Stimulated activated CD8-positive, alpha-beta memory T cell treated with anti-CD3 and anti-CD28 coated beads, Interleukin-4, amount 100 ng/mL, for 4 hours (primary cell): ENCODE results near the gene LRFN2.
A peak's percentile ranks its signal among the peaks of the same experiment; 100 is the strongest.

Experiments used
- DNase-seq, 2 donors: peaks; one replicate each; pipeline ENCODE4 v3.0.0-alpha.2; 2020; ENCODE audit warnings: low read depth in 2 of 2, low spot score in 1 of 2

The LRFN2 gene

GRCh38 chr6:40587240-40588069 is at the start of gene LRFN2:
TSS of gene LRFN2 (minus strand) at chr6:40587364.
- peak in 1 of 2 donors; percentile 24 for DNase-seq

GRCh38 chr6:40634429-40634828 is 47.3 kb upstream of the LRFN2 start:
- no peak for DNase-seq

- DNase-seq, result no peak
Observed at GRCh38 chr6:40631744-40632143, 44.6 kb upstream of the LRFN2 start.

- DNase-seq, result no peak
Observed at GRCh38 chr6:40630488-40630887, 43.3 kb upstream of the LRFN2 start.

GRCh38 chr6:40630051-40630450 is 42.9 kb upstream of the LRFN2 start:
- DNase-seq, result no peak

- DNase-seq, result no peak
Observed at GRCh38 chr6:40629463-40629862, 42.3 kb upstream of the LRFN2 start.

GRCh38 chr6:40627316-40627715 is 40.2 kb upstream of the LRFN2 start:
- no peak for DNase-seq

GRCh38 chr6:40626886-40627285 is 39.7 kb upstream of the LRFN2 start:
- no peak for DNase-seq

- DNase-seq, result no peak
Observed at GRCh38 chr6:40623932-40624331, 36.8 kb upstream of the LRFN2 start.

GRCh38 chr6:40623178-40623577 is 36.0 kb upstream of the LRFN2 start:
- no peak for DNase-seq

- no peak for DNase-seq
Observed at GRCh38 chr6:40620574-40621240, 33.5 kb upstream of the LRFN2 start.

GRCh38 chr6:40614671-40615070 is 27.5 kb upstream of the LRFN2 start:
- DNase-seq, result no peak

- DNase-seq, result no peak
Observed at GRCh38 chr6:40611912-40612311, 24.7 kb upstream of the LRFN2 start.

GRCh38 chr6:40611434-40611833 is 24.3 kb upstream of the LRFN2 start:
- DNase-seq, result no peak

GRCh38 chr6:40610229-40610628 is 23.1 kb upstream of the LRFN2 start:
- no peak for DNase-seq

- DNase-seq, result no peak
Observed at GRCh38 chr6:40606981-40607380, 19.8 kb upstream of the LRFN2 start.

- DNase-seq, result no peak
Observed at GRCh38 chr6:40606526-40606925, 19.4 kb upstream of the LRFN2 start.

- DNase-seq, result no peak
Observed at GRCh38 chr6:40604082-40604481, 16.9 kb upstream of the LRFN2 start.

GRCh38 chr6:40599555-40599954 is 12.4 kb upstream of the LRFN2 start:
- no peak for DNase-seq

GRCh38 chr6:40598516-40598915 is 11.4 kb upstream of the LRFN2 start:
- no peak for DNase-seq

- DNase-seq, result no peak
Observed at GRCh38 chr6:40597301-40597700, 10.1 kb upstream of the LRFN2 start.

- DNase-seq, result no peak
Observed at GRCh38 chr6:40588480-40588879, 1.3 kb upstream of the LRFN2 start.

- no peak for DNase-seq
Observed at GRCh38 chr6:40588070-40588384, 863 bp upstream of the LRFN2 start.
